ENCODE measurements around the gene PSMA6.
"Not testable (repeated sequence)": the region's sequence is repeated elsewhere in the genome, so short reads cannot be mapped to it uniquely, and the experiment has no call there.

The PSMA6 gene

DNA sequence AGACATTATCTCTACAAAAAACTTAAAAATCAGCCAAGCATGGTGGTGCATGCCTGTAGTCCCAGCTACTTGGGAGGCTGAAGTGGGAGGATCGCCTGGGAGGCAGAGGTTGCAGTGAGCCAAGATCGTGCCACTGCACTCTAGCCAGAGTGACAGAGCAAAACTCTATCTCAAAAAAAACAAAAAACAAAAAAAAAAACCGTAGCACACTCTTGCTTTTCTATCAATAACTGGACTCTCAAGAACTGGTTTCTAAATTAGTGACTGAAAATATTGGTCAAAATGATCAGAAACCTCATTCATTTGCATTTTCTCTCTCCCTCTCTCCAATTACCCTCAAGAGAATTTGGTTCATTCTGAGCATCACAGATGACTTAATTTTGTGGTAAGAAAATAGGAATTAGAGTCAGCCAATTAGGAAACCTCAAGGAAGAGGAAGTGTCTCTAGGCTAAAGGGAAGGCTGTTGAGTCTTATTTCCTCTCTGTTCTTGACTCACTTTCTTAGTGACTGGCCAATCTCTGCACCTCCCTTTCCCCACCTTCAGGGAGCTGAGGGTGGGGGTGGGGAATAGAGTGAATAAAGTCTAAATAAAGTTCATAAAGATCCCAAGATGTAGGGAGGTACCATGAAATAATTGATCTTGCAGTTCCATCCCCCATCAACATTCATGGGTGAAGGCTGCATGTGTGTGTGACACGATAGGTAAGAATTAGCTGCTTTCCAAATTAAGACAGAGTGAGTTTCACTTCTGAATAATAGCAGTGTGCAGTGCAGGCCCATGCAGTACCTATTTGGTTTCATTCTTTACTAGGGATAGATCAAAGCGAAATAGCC lies 6.8 kb upstream of the PSMA6 start:
- DNase-seq = no peak

DNA sequence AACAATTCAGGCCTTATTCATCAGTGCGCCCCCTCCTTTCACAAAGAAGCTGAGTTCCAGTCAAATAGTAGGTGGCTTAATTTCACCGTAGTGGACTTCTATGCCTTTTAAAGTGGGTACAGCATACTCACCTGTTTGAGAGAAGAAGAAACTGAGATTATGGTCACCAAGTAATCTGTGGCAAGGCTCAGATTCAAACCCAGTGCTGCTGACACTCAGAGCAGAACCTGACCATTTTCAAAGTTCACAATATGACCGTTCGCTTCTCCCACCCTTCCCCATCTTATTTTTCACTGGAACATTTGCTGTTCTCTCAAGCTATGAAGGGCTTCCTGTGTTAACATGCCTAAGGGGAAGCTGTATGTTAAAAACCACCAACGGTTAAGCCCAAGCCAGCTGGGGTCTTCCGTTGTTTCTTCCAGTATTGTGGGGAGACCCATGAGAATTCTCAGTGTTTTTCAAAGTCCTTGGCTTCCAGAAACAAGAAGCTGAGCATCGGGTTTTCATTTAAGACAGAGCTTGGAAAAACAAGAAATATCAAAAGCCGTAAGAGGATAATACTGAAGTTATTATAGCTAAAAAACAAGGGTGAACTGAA lies 6.1 kb upstream of the PSMA6 start:
- DNase-seq = no peak

DNA sequence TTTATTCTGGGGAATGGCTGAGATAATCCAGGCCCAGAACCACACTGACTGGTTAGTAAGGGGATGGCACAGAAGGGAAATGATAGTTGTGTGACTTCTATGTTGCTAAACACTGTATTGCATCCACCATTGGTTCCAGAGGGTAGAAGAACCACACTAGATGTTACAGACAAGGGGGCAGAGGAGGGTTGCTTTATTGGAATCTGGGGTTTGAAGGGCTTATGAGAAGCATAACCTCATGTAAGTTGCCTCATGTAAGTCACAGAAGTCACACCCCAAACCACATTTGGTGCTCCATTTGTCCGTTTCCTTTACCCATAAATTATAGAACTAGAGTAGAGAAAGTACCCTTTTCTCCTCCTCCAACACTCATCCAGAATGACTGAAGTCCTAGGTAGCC lies 5.5 kb upstream of the PSMA6 start:
- no peak for DNase-seq

DNA sequence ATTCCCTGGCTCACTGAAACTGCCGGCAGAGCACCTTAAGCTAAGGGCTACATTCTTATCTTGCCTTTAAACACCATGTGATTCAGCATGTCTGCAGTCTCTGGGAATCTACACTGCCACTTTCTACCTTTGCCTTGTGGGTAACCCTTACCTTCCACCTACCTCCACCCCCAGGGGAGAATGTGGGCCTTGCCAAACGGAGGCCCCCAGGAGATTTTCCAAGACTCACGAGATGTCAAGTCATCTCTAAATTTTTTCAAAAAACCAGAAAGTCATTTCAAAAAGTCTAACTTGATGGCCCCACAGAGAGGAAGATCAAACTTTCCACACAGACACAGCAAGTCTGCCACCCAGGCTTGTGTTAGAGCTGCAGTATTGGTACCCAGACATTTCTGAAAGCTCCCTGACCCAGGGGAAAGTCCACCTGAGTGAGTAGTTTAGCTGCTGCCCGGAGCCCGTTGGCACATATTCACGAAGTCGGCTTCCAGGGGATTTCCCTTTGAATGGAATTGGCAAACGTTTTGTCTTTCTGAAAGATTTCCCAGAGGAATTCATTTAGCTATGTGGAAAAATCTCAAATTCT lies 4.7 kb upstream of the PSMA6 start:
- no peak for DNase-seq

DNA sequence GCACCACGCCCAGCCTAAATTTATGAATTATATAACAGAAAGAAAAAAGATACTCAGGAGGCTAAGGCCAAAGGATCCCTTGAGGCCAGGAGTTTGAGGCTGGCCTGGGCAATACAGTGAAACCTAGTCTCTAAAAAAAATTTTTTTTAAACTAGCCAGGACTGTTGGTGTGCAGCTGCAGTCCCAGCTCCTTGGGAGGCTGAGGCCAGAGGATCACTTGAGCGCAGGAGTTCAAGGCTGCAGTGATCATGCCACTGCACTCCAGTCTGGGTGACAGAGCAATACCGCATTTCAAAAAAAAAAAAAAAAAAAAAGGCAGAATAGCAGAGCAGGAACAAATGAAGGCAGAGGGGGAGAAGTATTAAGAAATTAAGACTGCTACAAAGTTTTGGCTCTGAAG lies 2.6 kb upstream of the PSMA6 start:
- DNase-seq = no peak

DNA sequence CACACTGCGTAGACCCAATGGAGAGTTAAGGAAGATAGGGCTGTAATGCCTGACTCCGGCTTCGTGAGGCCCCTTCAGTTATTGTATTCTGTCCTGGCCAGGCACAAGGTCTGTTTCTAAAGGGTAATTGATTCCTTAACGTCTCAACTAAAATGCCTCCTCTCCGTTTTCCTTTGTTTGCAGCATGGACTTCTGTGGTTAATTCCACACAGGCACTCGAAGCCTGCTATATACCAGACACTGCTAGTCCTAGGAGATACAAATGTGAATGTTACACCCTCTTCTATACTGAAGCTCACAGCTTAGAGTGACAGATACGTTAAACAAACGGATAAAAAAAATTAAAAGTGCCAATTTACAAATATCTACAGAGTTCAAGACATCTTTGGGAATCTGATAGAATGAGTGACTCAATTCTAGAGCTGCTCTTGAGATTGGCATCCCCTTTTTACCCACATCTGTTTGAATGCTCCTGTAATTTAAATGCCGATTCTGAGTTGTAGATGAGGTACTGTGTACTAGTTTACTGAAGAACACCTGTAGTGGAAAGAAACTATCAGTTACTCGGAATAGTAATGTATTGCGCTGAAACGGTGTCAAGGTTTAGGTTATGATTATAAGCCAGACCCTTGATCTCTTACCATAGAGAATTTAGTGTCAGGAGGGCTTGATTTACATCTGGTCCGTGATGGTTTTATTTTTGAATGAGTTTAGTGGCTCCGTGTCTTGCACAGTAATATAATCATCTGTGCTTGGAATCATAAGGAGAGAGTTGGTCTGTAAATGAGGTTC lies 784 bp downstream of the PSMA6 start:
- no peak for DNase-seq

DNA sequence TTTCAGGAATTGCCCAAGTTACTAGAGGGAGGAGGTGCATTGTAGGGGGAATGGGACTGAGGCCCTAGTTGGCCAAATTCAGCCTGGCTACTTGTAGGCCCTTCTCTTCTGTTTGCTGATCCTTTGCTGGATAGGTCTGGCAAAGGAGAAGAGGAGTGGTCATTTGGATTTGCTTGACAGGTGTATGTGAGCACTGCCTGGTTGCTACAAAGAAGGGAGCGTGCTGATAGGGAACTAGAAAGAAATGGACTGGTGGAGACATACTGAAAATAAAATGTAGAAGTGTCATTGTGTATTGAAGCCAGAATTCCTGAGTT lies 3.6 kb downstream of the PSMA6 start:
- DNase-seq = no peak

DNA sequence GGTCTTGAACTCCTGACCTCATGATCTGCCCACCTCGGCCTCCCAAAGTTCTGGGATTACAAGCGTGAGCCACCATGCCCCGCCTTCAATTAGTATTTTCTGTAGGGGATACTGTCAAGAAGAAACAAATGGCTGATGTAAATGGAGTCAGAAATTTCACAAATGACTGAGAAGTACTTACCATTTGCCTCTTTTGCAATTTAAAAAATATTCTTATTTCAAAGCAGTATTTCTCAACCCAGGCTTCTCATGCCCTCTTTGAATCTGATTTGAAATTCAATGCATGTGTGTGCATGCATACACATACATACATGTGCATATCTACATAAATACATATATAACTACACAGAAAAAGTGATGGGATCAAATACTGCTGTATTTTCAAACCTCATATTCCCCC lies 4.4 kb downstream of the PSMA6 start:
- DNase-seq = no peak

DNA sequence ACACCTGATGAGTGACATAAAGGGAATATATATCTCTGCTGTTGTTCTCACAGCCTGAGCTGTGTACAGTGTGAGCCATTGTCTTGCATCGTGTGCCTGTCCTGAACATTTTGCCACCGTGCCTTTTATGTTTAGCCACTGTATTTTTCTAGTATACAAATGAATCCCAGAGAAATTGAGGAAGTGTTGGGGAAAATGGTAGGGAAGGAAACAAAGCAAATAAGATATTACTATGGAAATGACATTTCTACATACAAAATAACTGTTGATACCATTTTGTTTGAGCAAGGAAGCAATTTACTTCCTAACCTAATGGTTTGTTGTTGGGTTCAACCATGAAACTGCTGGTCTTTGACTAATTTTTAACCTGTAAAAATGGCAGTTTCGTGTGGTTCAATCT lies 5.5 kb downstream of the PSMA6 start:
- DNase-seq = no peak

DNA sequence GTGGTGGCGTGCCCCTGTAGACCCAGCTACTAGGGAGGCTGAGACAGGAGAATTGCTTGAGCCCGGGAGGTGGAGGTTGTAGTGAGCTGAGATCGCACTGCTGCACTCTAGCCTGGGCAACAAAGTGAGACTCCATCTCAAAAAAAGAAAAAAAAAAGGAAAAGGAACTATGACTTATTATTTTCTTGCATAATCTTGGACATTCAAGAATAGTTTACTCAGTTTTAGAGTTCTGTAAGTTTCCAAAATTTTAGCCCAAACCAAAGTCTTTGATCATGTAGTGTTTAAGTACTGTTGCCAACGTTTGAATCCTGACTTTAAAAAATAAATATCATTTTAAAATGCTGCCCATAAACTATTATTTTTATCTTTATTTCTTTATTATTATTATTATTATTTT lies 6.2 kb downstream of the PSMA6 start:
- no peak for DNase-seq

DNA sequence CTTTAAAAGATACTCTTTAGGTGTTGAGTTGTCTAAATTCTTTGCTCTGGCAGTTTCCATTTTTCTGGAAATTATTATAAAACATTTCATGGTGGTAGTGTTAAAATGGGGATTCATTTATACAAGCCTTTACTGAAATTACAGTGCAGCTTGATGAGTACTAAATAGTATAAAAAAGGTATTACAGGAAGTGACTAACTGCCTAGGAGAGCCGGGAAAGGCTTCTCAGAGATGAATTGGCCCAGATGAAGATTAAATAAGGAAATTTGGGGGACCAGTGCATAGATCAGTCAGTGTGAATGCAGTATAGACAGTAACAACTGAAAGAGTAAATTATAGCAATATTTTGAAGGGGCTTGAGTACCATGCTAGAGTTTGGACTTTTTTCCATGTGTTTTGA lies 7.5 kb downstream of the PSMA6 start:
- DNase-seq = no peak

DNA sequence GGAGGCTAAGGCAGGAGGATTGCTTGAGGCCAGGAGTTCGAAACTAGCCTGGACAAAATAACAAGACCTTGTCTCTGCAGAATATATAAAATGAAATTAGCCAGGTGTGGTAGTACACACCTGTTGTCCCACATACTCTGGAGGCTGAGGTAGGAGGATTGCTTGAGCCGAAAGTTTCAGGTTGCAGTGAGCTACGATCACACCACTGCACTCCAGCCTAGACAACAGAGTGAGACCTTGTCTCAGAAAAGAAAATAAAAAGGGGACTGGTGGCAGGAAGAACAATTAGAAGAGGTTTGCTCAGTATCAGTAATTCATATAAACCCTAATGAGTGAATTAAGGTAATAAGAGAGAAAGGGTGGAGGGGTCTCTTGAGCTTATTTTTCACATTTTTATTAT lies 8.0 kb downstream of the PSMA6 start:
- no peak for DNase-seq

DNA sequence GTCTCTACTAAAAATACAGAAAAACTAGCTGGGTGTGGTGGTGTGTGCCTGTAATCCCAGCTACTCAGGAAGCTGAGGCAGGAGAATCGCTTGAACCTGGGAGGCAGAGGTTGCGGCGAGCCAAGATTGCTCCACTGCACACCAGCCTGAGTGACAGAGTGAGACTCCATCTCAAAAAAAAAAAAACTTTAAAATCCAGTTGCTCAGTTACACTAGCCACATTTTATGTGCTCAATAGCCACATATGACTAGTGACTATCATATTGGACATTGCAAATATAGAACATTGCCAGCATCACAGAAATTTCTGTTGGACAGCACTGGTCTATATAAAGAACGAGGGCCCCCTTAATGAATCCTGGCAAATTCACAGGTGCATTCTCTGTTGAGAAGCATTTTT lies 9.2 kb downstream of the PSMA6 start:
- DNase-seq = not testable (repeated sequence)

DNA sequence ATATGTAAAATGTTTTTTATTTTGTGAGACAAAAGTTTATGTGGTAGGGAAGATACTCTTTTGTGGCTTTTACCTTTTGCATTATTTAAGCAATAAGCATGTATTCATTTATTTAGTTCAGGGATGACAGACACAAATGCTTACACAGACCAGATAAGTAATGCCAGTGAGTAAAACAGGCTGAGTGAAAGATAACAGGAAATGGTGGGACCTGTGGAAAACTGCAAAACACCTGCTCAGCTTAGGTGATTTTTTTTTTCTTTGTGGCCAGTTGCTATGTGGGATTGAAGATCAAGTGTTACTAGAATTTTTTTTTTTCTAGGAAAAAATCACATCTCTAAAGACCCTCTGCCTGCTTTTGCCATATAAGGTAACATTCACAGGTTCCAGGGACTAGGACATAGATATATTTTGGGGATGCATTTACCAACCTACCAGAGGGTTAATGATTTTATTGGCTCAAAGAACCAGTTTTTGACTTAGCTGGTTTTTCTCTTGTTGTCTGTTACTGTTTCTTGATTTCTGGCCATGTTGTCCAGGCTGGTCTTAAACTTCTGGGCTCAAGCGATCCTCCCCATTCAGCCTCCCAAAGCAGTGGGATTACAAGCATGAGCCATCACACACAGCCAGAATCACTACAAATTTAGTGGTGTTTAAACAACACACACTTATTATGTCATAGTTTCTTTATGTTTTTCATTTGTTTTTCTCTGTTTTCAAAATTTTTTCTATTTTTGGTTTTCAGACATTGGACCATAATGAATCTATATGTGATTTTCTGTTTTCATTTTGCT lies 9.8 kb downstream of the PSMA6 start:
- DNase-seq = no peak

DNA sequence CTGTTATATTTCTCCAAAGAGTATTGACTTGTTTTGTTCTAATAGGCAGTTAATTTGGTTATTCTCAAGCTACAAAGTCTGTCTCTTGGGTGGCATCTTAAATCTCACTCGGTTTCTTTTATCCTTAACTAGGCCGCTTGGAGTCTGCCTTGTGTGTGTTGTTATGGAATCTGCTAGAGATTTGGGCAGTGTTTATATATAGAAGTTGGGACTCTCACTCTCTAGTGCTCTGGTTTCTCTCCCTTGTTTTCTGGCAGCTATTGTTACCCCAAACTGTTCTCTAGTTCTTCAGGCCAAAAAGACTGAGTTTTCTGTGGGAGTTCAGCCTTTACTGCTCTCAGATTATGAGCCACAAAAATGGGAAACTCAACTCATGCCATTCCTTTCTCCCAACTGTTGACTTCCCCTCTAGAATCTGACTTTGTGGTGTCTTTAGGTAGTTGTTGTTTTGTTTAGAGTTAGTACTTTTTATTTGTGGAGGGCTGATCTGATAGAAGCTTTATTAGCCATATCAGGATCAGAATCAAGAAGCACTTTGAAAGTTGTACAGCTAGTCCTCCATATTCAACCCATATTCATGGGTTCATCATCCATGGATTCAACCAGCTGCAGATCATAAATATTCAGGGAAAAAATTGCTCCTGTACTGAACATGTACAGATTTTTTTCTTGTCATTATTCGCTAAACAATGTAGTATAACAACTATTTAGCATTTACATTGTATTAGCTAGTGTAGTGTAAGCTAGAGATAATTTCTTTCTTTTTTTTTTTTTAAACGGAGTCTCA lies 11.2 kb downstream of the PSMA6 start:
- DNase-seq = no peak

DNA sequence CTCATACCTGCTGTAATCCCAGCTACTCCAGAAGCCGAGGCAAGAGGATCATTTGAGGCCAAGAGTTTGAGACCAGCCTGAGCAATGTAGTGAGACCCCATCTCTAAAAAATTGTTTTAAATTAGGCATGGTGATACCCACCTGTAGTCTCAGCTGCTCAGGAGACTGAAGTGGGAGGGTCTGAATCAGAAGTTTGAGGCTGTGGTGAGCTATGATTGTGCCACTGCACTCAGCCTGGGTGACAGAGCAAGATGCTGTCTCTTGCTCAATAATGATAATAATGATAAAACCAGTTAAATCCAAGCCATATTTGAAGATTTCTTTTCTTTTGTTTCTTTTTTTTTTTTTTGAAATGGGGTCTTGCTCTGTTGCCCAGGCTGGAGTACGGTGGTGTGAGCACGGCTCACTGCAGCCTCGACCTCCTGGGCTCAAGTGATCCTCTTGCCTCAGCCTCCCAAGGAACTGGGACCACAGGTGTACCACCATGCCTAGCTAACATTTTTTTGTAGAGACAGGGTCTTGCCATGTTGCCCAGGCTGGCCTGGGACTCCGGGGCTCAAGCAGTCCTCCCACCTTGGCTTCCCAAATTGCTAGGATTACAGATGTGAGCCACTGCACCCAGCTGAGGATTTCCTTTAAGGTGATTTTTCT lies 12.8 kb downstream of the PSMA6 start:
- DNase-seq = no peak

DNA sequence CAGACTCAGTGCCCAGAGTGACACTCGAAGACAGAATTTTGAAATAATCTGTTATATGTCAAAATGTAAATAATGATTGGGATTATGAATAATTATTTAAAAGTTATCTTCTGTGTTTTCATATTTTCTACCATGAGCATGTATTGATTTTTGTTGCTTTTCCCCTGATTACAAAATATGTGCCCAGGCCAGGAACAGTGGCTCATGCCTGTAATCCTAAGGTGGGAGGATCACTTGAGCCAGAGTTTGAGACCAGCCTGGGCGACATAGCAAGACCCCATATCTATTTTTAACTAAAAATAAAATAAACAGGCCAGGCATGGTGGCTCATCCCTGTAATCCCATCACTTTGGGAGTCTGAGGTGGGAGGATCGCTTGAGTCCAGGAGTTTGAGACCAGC lies 13.5 kb downstream of the PSMA6 start:
- DNase-seq = no peak

DNA sequence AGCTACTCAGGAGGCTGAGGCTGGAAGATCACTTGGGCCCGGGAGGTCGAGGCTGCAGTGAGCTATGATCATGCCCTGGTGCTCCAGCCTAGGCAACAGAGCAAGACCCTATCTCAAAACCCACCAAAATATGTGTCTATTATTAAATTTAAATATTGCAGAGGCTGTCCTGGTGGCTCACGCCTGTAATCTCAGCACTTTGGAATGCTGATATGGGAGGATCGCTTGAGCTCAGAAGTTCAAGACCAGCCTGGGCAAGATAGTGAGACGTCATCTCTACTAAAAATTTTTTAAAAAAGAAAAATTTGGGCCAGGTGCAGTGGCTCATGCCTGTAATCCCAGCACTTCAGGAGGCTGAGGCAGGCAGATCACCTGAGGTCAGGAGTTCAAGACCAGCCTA lies 13.9 kb downstream of the PSMA6 start:
- no peak for DNase-seq

DNA sequence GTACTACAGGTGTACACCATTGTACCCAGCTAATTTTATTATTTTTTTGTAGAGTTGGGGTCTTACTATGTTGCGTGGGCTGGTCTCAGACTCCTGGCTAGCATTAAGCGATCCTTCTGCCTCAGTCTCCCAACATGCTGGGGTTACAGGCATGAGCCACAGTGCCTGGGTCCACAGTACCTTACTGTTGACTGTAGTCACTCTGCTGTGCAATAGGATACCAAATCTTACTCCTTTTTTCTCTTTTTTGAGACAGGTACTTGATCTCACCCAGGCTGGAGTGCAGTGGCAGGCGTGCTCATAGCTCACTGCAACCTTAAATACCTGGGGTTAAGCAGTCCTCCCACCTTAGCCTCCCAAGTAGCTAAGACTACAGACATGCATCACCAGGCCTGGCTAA lies 25.6 kb downstream of the PSMA6 start:
- DNase-seq = no peak

DNA sequence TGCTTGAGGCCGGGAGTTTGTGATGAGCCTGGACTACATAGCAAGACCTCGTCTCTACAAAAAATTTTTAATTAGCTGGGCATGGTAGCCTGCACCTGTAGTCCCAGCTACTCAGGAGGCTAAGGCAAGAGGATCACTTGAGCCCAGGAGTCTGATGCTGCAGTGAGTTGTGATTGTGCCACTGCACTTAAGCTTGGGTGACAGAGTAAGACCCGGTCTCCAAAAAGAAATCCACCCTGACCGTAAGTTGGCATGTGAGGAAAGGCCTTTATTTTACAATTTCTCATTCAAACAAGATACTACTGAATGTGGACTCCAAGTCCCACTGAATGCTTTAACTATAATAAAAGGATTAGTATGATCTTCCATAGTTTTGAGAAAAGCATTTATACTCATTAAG lies 27.3 kb downstream of the PSMA6 start:
- DNase-seq = no peak

DNA sequence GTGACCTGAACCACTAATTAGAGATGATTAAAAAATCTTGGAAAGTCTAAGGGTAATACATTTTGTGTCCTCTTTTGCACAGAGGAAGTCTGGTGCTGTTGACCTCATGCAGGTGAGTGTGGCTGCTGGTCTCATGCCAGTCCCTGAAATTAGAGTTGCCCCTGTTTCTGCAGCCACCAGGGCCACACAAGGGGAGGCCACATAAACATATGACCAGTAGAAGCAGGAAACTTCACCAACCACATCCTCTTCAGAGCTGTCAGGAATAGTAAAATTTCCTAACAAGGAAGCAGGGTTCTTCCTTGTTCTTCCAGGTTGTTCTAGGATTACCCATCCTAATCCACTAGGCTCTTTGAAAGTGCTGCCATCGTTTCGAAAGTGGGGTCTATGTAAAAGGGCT lies 28.3 kb downstream of the PSMA6 start:
- no peak for DNase-seq

DNA sequence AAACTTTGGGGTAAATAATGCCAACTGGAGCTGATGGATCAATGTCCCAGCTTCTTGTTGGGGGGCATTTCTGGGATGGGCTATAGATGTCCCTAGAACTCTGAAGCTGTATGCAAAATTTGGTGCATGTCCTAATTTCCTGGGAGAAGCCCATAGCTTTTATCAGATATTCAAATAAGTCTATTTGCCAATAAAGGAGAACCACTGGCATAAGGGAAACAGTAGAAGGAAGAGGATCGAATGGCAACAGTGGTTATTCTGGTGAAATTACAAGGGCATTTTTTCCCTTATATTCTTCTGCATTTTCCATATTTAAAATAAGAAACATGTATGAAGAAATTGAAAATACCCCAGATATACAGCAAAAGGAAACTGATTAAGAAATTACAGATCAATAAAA lies 34.2 kb downstream of the PSMA6 start:
- DNase-seq = no peak

Data from NCI-H526 (cell line).